ENCODE measurements around the gene SLC43A2.

SLC43A2 gene

DNA sequence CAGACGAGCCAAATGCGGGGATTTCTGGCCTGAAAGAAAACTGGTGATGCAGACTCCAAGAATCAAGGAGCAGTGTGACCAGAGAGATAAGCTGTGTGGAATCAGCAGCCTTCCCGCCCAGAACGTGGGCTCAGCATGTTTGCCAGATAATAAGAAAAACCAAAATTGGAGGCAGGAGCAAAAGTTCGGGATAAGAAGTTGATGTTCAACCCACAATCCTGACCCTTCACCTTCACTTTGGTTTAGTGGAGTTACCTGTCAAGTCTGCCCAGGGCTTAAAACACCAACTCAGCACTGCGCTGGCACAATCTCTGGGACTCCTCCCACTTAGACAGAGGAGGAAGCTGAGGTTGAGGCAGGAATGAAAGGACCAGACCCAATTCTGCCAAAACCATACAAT, 3.1 kb downstream of the SLC43A2 start:
- DNase-seq (ENCODE audit: extremely low read depth, low read depth): no peak

DNA sequence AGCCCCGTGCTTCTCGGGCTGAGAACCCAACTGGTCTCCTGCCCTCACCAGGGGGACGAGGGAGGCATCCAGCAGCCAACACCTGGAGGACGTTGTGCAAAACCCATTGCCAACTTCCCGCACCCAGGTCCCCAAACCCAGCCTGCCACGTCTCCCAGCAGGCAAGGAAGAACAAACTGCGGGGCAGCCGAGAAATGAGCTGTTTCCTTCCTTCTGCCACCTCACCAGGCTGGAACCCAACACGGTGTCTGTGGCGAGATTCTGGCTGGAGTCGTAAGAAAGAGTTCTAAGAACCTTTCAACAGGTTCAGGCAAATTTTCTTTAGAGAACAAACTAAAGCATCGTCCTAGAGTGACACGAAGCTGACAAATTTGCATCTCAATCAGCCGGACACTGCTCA, 3.6 kb downstream of the SLC43A2 start:
- DNase-seq (ENCODE audit: extremely low read depth, low read depth): no peak
- TF ChIP-seq, protein P1, sequence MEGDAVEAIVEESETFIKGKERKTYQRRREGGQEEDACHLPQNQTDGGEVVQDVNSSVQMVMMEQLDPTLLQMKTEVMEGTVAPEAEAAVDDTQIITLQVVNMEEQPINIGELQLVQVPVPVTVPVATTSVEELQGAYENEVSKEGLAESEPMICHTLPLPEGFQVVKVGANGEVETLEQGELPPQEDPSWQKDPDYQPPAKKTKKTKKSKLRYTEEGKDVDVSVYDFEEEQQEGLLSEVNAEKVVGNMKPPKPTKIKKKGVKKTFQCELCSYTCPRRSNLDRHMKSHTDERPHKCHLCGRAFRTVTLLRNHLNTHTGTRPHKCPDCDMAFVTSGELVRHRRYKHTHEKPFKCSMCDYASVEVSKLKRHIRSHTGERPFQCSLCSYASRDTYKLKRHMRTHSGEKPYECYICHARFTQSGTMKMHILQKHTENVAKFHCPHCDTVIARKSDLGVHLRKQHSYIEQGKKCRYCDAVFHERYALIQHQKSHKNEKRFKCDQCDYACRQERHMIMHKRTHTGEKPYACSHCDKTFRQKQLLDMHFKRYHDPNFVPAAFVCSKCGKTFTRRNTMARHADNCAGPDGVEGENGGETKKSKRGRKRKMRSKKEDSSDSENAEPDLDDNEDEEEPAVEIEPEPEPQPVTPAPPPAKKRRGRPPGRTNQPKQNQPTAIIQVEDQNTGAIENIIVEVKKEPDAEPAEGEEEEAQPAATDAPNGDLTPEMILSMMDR (IDR thresholded peaks at IDR 0.05; ENCODE audit: low read depth, low read length): no peak

More for the DNA sequence above, 3.1 kb downstream of the SLC43A2 start:
- TF ChIP-seq, protein P1 (IDR thresholded peaks at IDR 0.05; ENCODE audit: low read depth, low read length): no peak

DNA sequence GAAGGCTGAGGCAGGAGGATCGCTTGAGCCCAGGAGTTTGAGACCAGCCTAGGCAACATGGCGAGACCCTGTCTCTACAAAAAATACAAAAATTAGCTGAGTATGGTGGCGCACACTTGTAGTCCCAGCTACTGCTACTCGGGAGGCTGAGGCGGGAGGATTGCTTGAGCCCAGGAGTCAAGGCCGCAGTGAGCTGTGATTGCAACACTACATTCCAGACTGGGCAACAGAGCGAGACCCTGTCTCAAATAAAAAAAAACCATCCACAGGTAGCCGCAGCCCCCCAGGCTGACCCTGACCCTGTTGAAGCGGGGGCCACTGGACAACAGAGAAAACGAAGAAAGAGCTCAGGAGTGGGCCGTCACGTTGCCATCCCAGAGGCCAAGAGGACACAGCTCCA, 4.0 kb downstream of the SLC43A2 start:
- DNase-seq (ENCODE audit: extremely low read depth, low read depth): no peak
- TF ChIP-seq, protein P1 (IDR thresholded peaks at IDR 0.05; ENCODE audit: low read depth, low read length): no peak

DNA sequence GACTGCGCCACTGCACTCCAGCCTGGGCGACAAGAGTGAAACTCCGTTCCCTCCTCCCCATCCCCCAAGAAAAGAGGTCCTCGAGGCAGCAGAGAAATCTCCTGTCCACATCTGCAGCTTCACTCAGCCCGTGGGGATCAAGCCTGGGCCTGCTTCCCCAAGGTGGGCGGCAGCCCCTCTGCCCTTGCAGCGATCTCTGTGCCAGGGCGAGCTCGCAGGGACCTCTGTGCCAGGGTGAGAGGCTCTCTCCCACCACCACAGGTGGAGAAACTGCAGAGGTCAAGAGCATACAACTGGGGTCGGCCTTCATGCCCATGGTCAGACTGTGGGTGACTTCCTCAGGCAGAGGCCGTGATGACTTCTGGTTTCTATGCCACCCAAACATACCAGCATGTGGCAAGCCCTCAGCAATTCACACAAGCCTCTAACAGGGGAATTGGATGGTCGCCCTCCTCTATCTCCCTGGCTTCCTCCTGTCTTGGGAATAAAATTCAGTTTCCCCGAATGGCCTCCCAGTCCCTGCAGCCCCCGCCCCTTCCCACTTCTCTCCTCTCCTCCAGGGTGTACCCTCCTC, 5.5 kb downstream of the SLC43A2 start:
- TF ChIP-seq, protein P1 (IDR thresholded peaks at IDR 0.05; ENCODE audit: low read depth, low read length): no peak
- no peak for DNase-seq (ENCODE audit: extremely low read depth, low read depth)

DNA sequence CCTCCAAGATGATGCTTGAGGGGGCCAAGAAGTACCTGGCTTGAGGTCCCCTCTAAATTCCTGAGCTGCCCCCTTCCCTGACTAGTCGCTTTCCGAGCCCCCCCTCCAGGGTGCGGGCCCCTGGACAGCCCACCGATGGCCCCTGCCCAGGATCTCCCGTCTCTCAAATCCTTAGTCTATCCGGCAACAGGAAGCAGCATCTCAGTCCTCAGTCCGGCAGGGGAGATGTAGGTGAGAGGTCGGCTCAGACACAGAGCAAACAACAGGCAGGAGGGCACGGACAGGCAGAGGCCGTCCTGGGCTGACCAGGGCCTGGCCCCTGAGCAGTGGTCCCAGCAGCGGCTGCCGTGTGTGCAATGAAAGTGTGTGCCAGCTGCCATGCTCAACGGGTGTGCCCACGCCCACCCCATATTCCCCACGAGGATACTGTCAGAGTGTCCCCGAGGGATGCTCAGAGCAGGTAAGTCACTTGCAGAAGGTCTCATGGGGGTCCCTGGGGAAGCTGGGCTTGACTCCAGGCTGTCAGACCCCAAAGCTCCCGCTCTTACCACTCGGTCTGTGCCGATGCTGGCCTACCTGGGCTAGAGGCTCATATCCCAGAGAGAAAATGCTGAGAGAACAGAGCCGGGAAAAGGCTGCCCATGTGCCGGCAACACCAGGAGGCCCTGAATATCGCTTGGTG, 7.2 kb downstream of the SLC43A2 start:
- TF ChIP-seq, protein P1 (IDR thresholded peaks at IDR 0.05; ENCODE audit: low read depth, low read length): no peak
- no peak for DNase-seq (ENCODE audit: extremely low read depth, low read depth)

DNA sequence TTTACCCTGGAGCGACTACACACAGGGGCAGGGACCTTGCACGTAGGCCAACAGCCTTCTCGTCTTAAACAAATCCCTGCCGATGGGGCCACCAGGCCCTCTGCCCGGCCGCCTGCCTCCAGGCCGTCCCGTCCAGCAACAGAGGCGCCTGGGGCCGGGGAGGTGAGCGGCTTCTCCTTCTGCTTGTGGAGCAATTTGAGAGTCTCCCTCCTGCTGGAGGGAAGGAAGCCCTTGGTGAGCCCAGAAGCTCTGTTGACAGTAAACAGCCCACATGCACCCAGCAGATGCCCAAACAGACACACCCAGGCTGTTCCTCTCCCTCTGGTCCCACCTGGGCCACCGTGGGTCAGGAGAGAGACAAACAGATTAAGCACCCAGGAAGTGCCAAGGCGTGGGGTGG, 8.1 kb downstream of the SLC43A2 start:
- TF ChIP-seq, protein P1 (IDR thresholded peaks at IDR 0.05; ENCODE audit: low read depth, low read length): no peak
- DNase-seq (ENCODE audit: extremely low read depth, low read depth): no peak

DNA sequence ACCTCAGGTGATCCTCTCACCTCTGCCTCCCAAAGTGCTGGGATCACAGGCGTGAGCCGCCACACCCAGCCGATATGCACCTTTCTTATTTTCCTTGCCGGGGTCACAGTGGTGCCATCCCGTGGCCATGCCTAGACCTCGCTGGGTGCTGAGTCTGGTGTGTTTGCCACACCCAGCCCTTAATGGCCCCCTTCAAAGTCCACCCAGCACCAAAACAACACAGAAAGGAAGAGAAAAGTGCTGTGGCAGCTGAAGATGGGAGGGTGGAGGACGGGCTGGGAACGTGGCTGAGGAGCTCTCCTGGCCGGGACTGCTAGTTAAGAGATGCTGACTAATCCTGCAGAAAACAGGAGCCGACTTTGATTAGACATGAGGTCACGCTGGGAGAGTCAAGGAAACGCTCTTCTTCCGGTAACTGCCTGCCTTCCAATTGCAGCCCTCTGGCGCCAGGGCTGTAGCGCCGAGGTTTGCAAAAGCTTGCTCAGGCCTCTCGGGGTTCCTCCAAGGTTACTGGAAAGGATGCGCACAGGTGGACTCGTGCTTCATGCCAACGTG, 10.9 kb downstream of the SLC43A2 start:
- TF ChIP-seq, protein P1 (IDR thresholded peaks at IDR 0.05; ENCODE audit: low read depth, low read length): peak; percentile 0
- peak; percentile 54 for DNase-seq (ENCODE audit: extremely low read depth, low read depth)
